Adrenal gland (tissue), 19 donors: ENCODE results near the gene RPAP3. TPM values are rescaled to one million over a fixed set of nuclear protein-coding genes. Genes with fewer than 3 reads are reported as not detected.

ENCODE experiments used
- DNase-seq, 7 donors: peaks; one replicate each; pipeline ENCODE4 v3.0.0-alpha.2; 2019 to 2020
- H3K27ac ChIP-seq, 5 donors: fragments of 200-600 bp; sonication (generic) in 4 of 5; 1 replicate in 3 of 5; 2 replicates in 2 of 5; pipeline versions ENCODE4 v1.5.1 to v1.8.0; 2016 to 2020; ENCODE audit warnings: mild to moderate bottlenecking in 1 of 5
- H3K27me3 ChIP-seq: fragments of 200-600 bp; 2 replicates; pipeline ENCODE4 v1.8.0; 2021
- H3K36me3 ChIP-seq, 2 donors: fragments of 200-600 bp; replicated peaks in 1 of 2; 1 replicate in 1 of 2; 2 replicates in 1 of 2; pipeline versions ENCODE4 v1.5.1 to v1.8.0; 2018 to 2022
- H3K4me1 ChIP-seq, 2 donors: fragments of 200-600 bp; replicated peaks in 1 of 2; 1 replicate in 1 of 2; 2 replicates in 1 of 2; pipeline versions ENCODE4 v1.5.1 to v1.8.0; 2018 to 2021
- H3K4me3 ChIP-seq, 4 donors: fragments of 200-600 bp; sonication (generic) in 3 of 4; one replicate each; pipeline ENCODE4 v1.5.1; 2016 to 2018
- H3K9me3 ChIP-seq, 3 donors: fragments of 200-600 bp; sonication (generic) in 1 of 3; replicated peaks in 1 of 3; 1 replicate in 2 of 3; 2 replicates in 1 of 3; pipeline versions ENCODE4 v1.5.1 to v1.8.0; 2016 to 2021
- POLR2A ChIP-seq, 2 donors: fragments of 450-650 bp; IDR thresholded peaks; one replicate each; pipeline ENCODE4 v1.6.1; 2017; ENCODE audit warnings: antibody characterized with exemption in 2 of 2, mild to moderate bottlenecking in 2 of 2, moderate library complexity in 1 of 2
- WGBS, 4 donors: extraction: QIAGEN DNeasy Blood & Tissue Kit in 2 of 4; methylation state at CpG; one replicate each; pipeline versions ENCODE4 v1.1.5 to v1.1.7; 2013 to 2017; 5-methylcytosine and 5-hydroxymethylcytosine counted together
- intact Hi-C, 2 donors: fragments of 100-400 bp; cut with DNase I; formaldehyde crosslinking; loops; one replicate each; pipeline versions ENCODE4 v1.14.1 to v1.15.0; 2022 to 2023
- long read RNA-seq, 10 donors: library from polyadenylated mRNA in 3 of 10; unstranded in 2 of 10; stranded (forward) in 1 of 10; transcript quantifications; one replicate each; pipeline ENCODE4 v2.0.0 and lab custom pipeline, GENCODE V29; 2021 to 2026
- polyA plus RNA-seq, 3 donors: library from polyadenylated mRNA; stranded (reverse); fragments of 200-250 nt in 2 of 3; fragments of 350-450 nt in 1 of 3; fragmentation: Illumina TruSeq in 1 of 3; extraction: RNeasy Lipid Tissue Mini Kit (QIAGEN cat#74804) in 1 of 3; gene quantifications; one replicate each; pipeline ENCODE4 v1.2.3, GENCODE V29; 2013 to 2014
- total RNA-seq, 9 donors: library from RNA; depleted of rRNA in 4 of 9; stranded (reverse); fragments of >200 nt in 4 of 9; fragments of 120-200 nt in 1 of 9; fragmentation: NEBNext Ultra II Directional in 1 of 9; extraction: Animal tissue kit (Norgen Biotek cat#: 25700) in 1 of 9; gene quantifications; one replicate each; pipeline versions ENCODE4 v1.1.0 to v1.2.4, GENCODE V29; 2013 to 2023
- TF ChIP-seq, protein P1 (sequence below), 6 experiments: fragments of 450-650 bp in 4 of 6; fragments of 200-600 bp in 2 of 6; sonication (generic) in 1 of 6; IDR thresholded peaks; 1 replicate in 5 of 6; 2 replicates in 1 of 6; pipeline versions ENCODE4 v1.5.1 to v1.8.0; 2016 to 2021; ENCODE audit warnings: antibody characterized with exemption in 6 of 6, mild to moderate bottlenecking in 2 of 6, moderate library complexity in 1 of 6
- donor health status: healthy with polysubstance abuse.
- donor health status: Bipolar disorder and iron deficiency.
- donor health status: DM: yes; HTN: yes; CAD: no.
- donor health status: DM: no; HTN: no; CAD: no.
- donor health status: DM: no; HTN: no; CAD: no.
- donor health status: DM: yes; HTN: yes; CAD: no.

The RPAP3 gene, protein sequence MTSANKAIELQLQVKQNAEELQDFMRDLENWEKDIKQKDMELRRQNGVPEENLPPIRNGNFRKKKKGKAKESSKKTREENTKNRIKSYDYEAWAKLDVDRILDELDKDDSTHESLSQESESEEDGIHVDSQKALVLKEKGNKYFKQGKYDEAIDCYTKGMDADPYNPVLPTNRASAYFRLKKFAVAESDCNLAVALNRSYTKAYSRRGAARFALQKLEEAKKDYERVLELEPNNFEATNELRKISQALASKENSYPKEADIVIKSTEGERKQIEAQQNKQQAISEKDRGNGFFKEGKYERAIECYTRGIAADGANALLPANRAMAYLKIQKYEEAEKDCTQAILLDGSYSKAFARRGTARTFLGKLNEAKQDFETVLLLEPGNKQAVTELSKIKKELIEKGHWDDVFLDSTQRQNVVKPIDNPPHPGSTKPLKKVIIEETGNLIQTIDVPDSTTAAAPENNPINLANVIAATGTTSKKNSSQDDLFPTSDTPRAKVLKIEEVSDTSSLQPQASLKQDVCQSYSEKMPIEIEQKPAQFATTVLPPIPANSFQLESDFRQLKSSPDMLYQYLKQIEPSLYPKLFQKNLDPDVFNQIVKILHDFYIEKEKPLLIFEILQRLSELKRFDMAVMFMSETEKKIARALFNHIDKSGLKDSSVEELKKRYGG
- total RNA-seq (10 to 100 TPM in 8 of 9 donors, 1 to 10 TPM in 1; 9.1 to 29.8 (median 17.4) TPM), polyA plus RNA-seq (10 to 100 TPM in 1 of 3 donors, 1 to 10 TPM in 2; 7.3 to 56.1 (median 7.3) TPM)
- long read RNA-seq, donor 1, full-length matches to known transcripts = 11 of 19 reads
- long read RNA-seq, donor 1, partial matches to known transcripts = 0 of 19 reads
- long read RNA-seq, donor 1, other reads (novel, unspliced or antisense) = 8 of 19 reads
- long read RNA-seq, donor 2, full-length matches to known transcripts = 6 of 6 reads
- long read RNA-seq, donor 2, partial matches to known transcripts = 0 of 6 reads
- long read RNA-seq, donor 2, other reads (novel, unspliced or antisense) = 0 of 6 reads
- long read RNA-seq, donor 3, full-length matches to known transcripts = 5 of 5 reads
- long read RNA-seq, donor 3, partial matches to known transcripts = 0 of 5 reads
- long read RNA-seq, donor 3, other reads (novel, unspliced or antisense) = 0 of 5 reads
- long read RNA-seq, donor 4, full-length matches to known transcripts = 6 of 11 reads
- long read RNA-seq, donor 4, partial matches to known transcripts = 3 of 11 reads
- long read RNA-seq, donor 4, other reads (novel, unspliced or antisense) = 2 of 11 reads
- long read RNA-seq, donor 5, full-length matches to known transcripts = 13 of 20 reads
- long read RNA-seq, donor 5, partial matches to known transcripts = 3 of 20 reads
- long read RNA-seq, donor 5, other reads (novel, unspliced or antisense) = 4 of 20 reads
- long read RNA-seq, donor 6, full-length matches to known transcripts = 2 of 2 reads
- long read RNA-seq, donor 6, partial matches to known transcripts = 0 of 2 reads
- long read RNA-seq, donor 6, other reads (novel, unspliced or antisense) = 0 of 2 reads
- long read RNA-seq, donor 7, full-length matches to known transcripts = 7 of 7 reads
- long read RNA-seq, donor 7, partial matches to known transcripts = 0 of 7 reads
- long read RNA-seq, donor 7, other reads (novel, unspliced or antisense) = 0 of 7 reads
- long read RNA-seq, donor 8, full-length matches to known transcripts = 7 of 7 reads
- long read RNA-seq, donor 8, partial matches to known transcripts = 0 of 7 reads
- long read RNA-seq, donor 8, other reads (novel, unspliced or antisense) = 0 of 7 reads
- long read RNA-seq, donor 9, full-length matches to known transcripts = 6 of 6 reads
- long read RNA-seq, donor 9, partial matches to known transcripts = 0 of 6 reads
- long read RNA-seq, donor 9, other reads (novel, unspliced or antisense) = 0 of 6 reads
- long read RNA-seq, donor 10, full-length matches to known transcripts = 4 of 4 reads
- long read RNA-seq, donor 10, partial matches to known transcripts = 0 of 4 reads
- long read RNA-seq, donor 10, other reads (novel, unspliced or antisense) = 0 of 4 reads

DNA sequence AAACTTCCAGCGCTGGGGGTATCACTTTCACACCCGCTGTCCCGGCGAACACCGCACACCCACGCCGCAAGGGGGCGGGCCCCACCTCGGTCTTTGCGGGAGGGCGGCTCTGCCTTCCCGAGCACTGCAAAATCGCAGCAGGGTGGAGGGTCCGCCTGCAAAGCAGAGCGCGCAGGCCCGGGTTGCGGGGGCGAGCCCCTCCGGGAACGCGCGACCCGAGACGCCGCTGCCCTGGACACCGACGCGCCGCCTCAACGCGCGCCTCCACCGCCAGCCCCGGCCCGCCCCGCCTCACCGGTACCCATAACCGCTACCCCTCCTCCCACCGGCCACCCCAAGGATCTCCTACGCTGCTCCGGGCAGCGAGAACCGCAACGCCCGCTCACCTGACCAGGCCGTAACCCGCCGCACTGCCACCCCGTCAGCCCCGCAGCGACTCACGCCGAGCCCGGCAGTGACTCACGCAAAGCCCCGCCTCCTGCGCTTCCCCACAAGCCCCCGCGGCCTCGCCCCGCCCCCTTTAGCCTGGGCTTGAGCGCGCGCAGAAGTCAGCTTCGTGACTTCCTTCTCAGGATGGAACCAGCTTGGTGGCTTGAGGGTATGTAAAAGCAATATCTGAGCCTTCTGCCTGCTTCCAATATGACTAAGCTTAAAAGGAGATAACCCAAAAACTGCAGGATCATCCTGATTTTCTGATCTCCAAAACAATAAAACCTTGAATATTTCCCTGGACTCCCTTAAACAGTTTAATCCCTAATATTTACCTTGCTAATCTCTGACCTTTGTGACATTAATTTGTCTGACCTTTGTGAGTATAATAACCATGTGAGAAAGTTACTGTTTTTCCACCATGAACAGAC lies at the start of gene RPAP3:
RPAP3 (minus strand) TSS at position 465 of the 860 bp plus-strand sequence. CDS start 3,190 bp downstream, outside the sequence.
- Histone ChIP-seq H3K4me1 (peaks cover 6 to 21% of the 10 kb centered on the region in 2 donors), H3K27me3 (no peaks in the 10 kb centered on the region), H3K4me3 (peak within 1 kb of the TSS; percentile 50 to 98 (median 68)), H3K36me3 (peaks cover 0 to 3% of the 10 kb centered on the region in 2 donors), H3K27ac (peak within 1 kb of the TSS; percentile 36 to 95 (median 80)), H3K9me3 (no peaks in the 10 kb centered on the region)
- 1 to 2% (median 1%) methylated on average over 21 to 66 of the region's 66 CpGs for WGBS, 4 donors
- DNase-seq = peak; percentile 96 to 98 (median 98)
- intact Hi-C loops = no loop called here
- peak; percentile 52 to 91 for TF ChIP-seq POLR2A (IDR thresholded peaks at IDR 0.05)
- TF ChIP-seq, protein P1, sequence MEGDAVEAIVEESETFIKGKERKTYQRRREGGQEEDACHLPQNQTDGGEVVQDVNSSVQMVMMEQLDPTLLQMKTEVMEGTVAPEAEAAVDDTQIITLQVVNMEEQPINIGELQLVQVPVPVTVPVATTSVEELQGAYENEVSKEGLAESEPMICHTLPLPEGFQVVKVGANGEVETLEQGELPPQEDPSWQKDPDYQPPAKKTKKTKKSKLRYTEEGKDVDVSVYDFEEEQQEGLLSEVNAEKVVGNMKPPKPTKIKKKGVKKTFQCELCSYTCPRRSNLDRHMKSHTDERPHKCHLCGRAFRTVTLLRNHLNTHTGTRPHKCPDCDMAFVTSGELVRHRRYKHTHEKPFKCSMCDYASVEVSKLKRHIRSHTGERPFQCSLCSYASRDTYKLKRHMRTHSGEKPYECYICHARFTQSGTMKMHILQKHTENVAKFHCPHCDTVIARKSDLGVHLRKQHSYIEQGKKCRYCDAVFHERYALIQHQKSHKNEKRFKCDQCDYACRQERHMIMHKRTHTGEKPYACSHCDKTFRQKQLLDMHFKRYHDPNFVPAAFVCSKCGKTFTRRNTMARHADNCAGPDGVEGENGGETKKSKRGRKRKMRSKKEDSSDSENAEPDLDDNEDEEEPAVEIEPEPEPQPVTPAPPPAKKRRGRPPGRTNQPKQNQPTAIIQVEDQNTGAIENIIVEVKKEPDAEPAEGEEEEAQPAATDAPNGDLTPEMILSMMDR (IDR thresholded peaks at IDR 0.05) = peak; percentile 28 to 70 (median 62)

DNA sequence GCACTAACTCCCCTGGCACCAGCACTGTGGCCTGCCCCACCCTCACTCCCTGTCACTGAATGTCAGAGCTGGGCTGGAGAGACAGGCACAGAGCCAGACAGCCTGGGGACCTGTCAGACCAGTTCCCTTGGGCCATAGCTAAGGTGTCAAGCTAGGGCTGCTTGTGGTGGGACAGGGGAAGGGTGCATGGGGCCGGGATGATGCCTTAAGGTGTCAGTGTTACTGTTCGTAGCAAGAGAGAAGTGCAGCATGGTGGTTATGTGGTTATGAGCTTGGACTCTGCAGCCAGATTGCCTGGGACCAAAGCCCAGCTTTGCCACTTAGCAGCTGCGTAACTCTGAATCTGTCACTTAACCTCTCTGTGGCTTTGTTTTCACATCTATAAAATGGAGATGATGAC lies 49.1 kb upstream of the RPAP3 start:
- Histone ChIP-seq H3K36me3 (no peaks in the 10 kb centered on the region), H3K4me1 (peaks cover 10 to 15% of the 10 kb centered on the region in 2 donors), H3K9me3 (no peaks in the 10 kb centered on the region), H3K27ac (peak overlapping the region in 1 of 5 donors; percentile 42), H3K4me3 (no peak overlapping the region), H3K27me3 (no peaks in the 10 kb centered on the region)
- intact Hi-C loops = no loop called here
- no peak for DNase-seq
- TF ChIP-seq, protein P1 (IDR thresholded peaks at IDR 0.05) = no peak
- no peak for TF ChIP-seq POLR2A (IDR thresholded peaks at IDR 0.05)
- WGBS, 4 donors = 74 to 95% (median 88%) methylated on average over 2 to 3 of the region's 3 CpGs

DNA sequence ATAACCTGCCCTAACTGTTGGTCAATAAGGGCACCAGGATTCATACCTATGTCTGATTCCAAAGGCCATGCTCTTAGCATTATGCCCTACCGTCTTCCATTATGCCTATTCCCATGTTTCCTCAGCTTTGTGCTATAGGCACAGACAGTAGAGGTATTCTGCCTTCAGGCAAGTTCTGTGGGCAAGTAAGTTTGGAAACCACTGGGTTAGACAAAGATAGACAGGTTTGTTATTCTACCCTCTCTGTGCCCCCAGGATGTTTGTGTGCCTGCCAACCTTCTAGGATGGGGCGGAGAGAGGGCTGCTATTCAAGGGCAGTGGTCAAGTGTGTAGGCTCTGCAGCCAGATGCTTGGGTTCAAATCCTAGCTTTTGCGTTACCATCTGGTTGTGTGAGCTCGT lies 48.3 kb upstream of the RPAP3 start:
- Histone ChIP-seq H3K4me3 (no peak overlapping the region), H3K9me3 (no peaks in the 10 kb centered on the region), H3K4me1 (peaks cover 6 to 9% of the 10 kb centered on the region in 2 donors), H3K36me3 (no peaks in the 10 kb centered on the region), H3K27me3 (no peaks in the 10 kb centered on the region), H3K27ac (peak overlapping the region in 3 of 5 donors; percentile 37 to 72 (median 59))
- 85 to 95% (median 95%) methylated on average over 4 of the region's 4 CpGs for WGBS, 4 donors
- TF ChIP-seq, protein P1 (IDR thresholded peaks at IDR 0.05) = no peak
- no peak for TF ChIP-seq POLR2A (IDR thresholded peaks at IDR 0.05)
- DNase-seq = no peak
- intact Hi-C loops = no loop called here
